Measurements from ENCODE around the gene CDH23.

DNA sequence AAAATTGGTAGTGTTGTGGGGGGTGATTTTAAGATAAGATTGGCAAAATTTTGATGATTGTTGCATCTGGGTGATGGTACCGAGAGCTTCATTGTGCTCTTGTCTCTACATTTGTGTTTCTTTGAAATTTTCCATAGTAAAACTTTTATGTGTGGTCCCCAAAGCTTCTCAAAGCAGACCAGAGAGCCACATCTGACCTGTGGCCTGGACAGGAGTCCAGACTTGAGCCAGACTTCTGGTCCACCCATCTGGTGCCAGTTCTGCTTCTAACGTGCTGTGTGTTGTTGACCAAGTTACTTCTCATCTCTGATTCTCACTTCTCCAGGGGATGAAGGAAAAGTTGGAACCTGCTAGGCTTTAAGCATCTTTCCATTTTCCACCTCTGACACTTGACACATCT is 202.8 kb downstream of the CDH23 start:
- TF ChIP-seq, protein P1, sequence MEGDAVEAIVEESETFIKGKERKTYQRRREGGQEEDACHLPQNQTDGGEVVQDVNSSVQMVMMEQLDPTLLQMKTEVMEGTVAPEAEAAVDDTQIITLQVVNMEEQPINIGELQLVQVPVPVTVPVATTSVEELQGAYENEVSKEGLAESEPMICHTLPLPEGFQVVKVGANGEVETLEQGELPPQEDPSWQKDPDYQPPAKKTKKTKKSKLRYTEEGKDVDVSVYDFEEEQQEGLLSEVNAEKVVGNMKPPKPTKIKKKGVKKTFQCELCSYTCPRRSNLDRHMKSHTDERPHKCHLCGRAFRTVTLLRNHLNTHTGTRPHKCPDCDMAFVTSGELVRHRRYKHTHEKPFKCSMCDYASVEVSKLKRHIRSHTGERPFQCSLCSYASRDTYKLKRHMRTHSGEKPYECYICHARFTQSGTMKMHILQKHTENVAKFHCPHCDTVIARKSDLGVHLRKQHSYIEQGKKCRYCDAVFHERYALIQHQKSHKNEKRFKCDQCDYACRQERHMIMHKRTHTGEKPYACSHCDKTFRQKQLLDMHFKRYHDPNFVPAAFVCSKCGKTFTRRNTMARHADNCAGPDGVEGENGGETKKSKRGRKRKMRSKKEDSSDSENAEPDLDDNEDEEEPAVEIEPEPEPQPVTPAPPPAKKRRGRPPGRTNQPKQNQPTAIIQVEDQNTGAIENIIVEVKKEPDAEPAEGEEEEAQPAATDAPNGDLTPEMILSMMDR (IDR thresholded peaks at IDR 0.05) = no peak
- TF ChIP-seq ZFX (IDR thresholded peaks at IDR 0.05; ENCODE audit: borderline replicate concordance) = no peak

All from 22Rv1 (cell line).